AG09309 (cell line): ENCODE measurements around the gene LRRC8D.

Source experiments
- DNase-seq: peaks from one replicate; pipeline ENCODE4 v3.0.0-alpha.2; 2010; ENCODE audit warnings: low read depth
- H3K4me3 ChIP-seq: 2 replicates; pipeline ENCODE4 v1.5.1; 2011; ENCODE audit warnings: mild to moderate bottlenecking, low read depth, low read length, moderate library complexity; ENCODE audit not compliant: control insufficient read depth
- TF ChIP-seq, protein P1 (sequence below): IDR thresholded peaks from 2 replicates; pipeline ENCODE4 v1.5.1; 2011; ENCODE audit warnings: mild to moderate bottlenecking, low read depth, low read length, inconsistent platforms; ENCODE audit not compliant: insufficient read depth, control insufficient read depth; ENCODE audit errors: missing control alignments

LRRC8D gene

DNA sequence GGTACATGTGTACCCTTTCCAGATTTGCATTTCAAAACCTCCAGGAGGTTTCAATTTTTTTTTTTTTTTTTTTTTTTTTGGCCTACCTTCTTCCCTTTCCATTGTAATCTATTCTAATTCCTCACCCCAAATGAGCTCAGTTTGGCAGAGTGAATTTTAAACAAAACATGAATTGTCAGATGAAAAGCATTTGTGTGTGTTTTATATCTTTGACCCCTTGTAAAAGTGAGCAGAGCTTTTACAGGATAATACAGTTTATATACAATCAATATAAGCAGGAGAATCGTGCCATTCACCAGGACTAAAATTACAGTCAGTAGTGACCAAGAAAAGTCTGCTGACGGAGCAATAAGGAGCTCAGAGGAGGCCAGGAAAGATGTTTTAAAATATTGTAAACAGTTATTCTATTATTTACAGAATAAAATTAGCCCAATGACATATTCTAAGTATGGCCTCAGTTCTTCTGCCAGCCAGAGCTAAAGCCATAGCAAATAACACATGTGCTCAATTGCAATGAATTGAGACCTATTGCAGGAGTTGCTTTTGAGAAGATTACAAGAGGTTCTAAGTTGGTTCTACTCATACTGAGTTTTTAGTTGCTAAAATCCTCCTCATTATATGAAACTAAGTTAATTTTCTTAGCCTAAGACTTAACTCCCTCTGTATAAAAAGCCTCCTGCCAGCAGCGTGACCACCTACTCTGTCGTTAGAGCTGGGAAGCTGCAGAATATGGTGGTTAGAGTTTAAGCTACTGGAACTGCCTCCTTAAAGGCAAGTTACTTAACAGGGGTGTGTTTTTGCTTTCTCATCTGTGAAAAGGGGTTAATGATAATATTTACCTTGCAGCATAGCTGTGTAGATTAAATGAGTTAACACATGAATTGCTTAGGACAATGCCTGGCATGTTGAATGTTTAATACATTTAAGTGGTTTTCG lies 123.3 kb downstream of the LRRC8D start:
- TF ChIP-seq, protein P1, sequence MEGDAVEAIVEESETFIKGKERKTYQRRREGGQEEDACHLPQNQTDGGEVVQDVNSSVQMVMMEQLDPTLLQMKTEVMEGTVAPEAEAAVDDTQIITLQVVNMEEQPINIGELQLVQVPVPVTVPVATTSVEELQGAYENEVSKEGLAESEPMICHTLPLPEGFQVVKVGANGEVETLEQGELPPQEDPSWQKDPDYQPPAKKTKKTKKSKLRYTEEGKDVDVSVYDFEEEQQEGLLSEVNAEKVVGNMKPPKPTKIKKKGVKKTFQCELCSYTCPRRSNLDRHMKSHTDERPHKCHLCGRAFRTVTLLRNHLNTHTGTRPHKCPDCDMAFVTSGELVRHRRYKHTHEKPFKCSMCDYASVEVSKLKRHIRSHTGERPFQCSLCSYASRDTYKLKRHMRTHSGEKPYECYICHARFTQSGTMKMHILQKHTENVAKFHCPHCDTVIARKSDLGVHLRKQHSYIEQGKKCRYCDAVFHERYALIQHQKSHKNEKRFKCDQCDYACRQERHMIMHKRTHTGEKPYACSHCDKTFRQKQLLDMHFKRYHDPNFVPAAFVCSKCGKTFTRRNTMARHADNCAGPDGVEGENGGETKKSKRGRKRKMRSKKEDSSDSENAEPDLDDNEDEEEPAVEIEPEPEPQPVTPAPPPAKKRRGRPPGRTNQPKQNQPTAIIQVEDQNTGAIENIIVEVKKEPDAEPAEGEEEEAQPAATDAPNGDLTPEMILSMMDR: no peak
- no peak overlapping the region for H3K4me3 ChIP-seq
- no peak for DNase-seq

DNA sequence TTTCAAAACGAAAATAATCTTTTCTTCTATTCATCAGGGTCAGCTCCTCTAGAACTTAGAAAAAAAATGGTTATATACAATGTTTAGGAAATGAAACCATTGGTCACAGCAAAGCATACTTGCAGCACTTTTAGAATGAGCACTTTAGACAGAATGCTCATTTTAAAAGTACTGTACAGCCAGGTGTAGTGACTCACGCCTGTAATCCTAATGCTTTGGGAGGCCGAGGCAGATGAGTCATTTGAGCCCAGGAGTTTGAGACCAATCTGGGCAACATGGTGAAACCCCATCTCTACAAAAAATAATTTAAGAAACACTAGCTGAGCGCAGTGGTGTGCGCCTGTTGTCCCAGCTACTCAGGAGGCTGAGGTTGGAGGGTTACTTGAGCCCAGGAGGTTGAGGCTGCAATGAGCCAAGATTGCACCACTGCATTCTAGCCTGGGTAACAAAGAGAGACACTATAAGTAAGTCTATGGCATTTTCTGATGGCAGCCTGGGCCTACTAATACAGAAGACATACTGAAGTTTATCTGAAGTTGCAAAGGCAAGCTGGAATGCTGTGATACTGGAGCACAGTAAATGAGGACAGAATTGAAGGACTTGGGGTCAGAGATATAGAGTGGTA lies 125.1 kb downstream of the LRRC8D start:
- TF ChIP-seq, protein P1: no peak
- no peak overlapping the region for H3K4me3 ChIP-seq
- DNase-seq: no peak

DNA sequence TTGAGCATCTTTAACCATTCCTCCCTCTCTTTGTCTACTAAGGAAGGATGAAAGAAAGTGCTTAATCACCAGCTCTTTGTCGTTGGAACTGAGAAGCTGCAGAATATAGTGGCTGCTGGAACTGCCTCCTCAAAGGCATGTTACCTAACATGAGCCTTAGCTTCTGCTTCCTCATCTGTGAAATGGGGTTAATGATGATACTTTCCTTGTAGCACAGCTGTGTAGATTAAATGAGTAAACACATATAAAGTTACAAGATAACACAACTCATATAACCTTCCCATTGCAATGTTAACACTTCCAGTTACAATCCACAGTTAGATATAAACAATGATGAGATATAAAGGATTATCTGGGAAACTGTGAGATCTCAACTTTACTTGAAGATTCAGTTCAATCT lies 125.7 kb downstream of the LRRC8D start:
- DNase-seq: no peak
- H3K4me3 ChIP-seq: no peak overlapping the region
- TF ChIP-seq, protein P1: no peak

DNA sequence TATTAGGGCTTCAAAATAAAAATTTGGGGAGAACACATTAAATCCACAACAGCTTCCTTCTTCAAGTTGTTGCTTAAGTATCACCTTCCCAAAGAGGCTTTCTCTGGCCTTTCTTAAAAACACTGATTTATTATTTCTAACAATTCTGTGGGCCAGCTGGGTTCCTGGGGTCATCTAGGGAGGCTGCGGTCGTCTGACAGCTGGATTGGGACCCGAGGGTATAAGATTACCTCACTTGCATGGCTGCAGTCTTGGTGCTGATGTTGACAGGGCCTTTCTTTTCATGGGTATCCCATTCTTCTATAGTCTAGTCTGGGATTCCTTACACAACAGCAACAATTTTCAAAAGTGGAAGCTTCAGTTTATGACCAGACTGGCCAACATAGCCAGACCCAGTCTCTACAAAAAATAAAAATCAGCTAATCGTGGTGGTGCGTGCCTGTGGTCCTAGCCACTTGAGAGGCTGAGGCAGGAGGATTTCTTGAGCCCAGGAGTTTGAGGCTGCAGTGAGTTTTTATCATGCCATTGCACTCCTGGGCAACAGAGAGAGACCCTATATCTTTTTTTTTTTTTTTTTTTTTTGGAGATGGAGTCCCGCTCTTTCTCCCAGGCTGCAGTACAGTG lies 128.0 kb downstream of the LRRC8D start:
- TF ChIP-seq, protein P1: no peak
- no peak for DNase-seq
- no peak overlapping the region for H3K4me3 ChIP-seq

DNA sequence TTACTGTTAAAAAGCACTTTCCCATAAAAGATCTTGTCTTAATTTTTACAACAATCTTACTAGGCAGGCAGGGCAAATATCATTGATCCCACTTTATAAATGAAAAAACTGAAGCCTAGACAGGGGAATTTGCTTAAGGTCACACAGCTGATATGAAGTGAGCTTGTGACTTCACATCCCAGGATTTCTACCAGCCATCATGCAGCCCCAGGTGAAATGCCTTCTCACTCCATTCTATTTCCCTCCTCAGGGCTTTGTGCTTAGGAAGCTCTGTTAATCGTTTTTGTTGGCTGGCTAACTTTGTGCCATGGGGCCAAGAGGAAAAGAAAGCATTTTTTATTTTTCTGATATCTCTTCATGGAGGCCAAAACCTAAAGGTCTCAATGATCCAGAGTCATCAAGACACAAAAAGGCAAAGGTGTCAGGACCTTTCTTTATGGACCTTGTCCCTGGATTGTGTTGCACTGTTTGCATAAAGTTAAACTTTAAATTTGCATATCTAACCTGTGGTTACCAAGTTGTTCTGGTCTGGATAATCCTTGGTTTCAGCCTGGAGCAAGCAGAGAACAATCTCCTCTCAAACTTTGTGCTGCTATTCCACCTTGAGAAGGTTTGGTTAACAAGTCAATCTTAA lies 129.3 kb downstream of the LRRC8D start:
- no peak for DNase-seq
- TF ChIP-seq, protein P1: no peak
- H3K4me3 ChIP-seq: no peak overlapping the region

DNA sequence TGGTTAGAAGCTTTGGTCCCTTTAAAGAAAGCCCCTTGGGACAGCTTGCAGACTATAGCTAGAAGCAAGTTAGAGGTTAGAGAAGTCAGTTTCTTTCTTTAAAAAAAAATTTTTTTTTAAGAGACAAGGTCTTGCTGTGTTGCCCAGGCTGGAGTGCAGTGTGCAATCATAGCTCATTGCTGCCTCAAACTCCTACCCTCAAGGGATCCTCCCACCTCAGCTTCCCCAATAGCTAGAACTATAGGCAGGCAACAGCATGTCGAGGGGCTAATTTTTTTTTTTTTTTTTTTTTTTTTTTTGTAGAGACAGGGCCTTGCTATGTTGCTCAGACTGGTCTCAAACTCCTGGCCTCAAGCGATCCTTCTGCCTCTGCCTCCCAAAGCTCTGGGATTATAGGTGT lies 129.9 kb downstream of the LRRC8D start:
- TF ChIP-seq, protein P1: no peak
- no peak for DNase-seq
- no peak overlapping the region for H3K4me3 ChIP-seq
